A549 (cell line): ENCODE data around the gene FNDC3A. TPM values are rescaled to one million over a fixed set of nuclear protein-coding genes. Genes with fewer than 3 reads are reported as not detected.
A peak's percentile ranks its signal among the peaks of the same experiment; 100 is the strongest.
"Not testable (repeated sequence)": the region's sequence is repeated elsewhere in the genome, so short reads cannot be mapped to it uniquely, and the experiment has no call there.

Experiments
- ATAC-seq, 2 experiments: fragments of 200-7000 bp in 1 of 2; fragments of >200 bp in 1 of 2; cut with Nextera tagmentation in 1 of 2; cut with Tn5 transposase in 1 of 2; 3 replicates each; pipeline versions ENCODE4 v1.8.0 to v1.9.1; 2018 to 2020; ENCODE audit warnings: mild to moderate bottlenecking in 1 of 2, moderate library complexity in 1 of 2
- CTCF ChIA-PET: fragments of 300-600 bp; sonication (Branson Sonifier 250); formaldehyde crosslinking; extraction: SDS; loops from one replicate; lab custom pipeline; 2021; ENCODE audit warnings: antibody characterized with exemption, inconsistent platforms; lab: Yijun Ruan, JAX
- POLR2A ChIA-PET: fragments of 350-600 bp; formaldehyde crosslinking; extraction: SDS; loops from one replicate; lab custom pipeline; 2021; ENCODE audit warnings: antibody characterized with exemption, inconsistent platforms; lab: Yijun Ruan, JAX
- DNase-seq, 2 experiments: peaks; one replicate each; pipeline versions ENCODE4 v3.0.0 to v3.0.0-alpha.2; 2011 to 2016; ENCODE audit warnings: low read depth in 1 of 2, low spot score in 1 of 2
- FAIRE-seq: peaks from 2 replicates; lab custom pipeline; 2011; peaks lifted over from hg19 to GRCh38; lab: Jason Lieb, UNC
- H3K27ac ChIP-seq, 2 experiments: fragments of >200 bp; sonication (Bioruptor Twin); formaldehyde crosslinking; 3 replicates each; pipeline ENCODE4 v1.5.1; 2016 to 2017
- H3K4me1 ChIP-seq: fragments of >200 bp; sonication (Bioruptor Twin); formaldehyde crosslinking; 3 replicates; pipeline ENCODE4 v1.6.1; 2016
- H3K4me2 ChIP-seq: fragments of >200 bp; sonication (Bioruptor Twin); formaldehyde crosslinking; 3 replicates; pipeline ENCODE4 v1.6.1; 2016
- H3K4me3 ChIP-seq: fragments of >200 bp; sonication (Bioruptor Twin); formaldehyde crosslinking; 3 replicates; pipeline ENCODE4 v1.5.1; 2016
- H3K9me3 ChIP-seq: fragments of >200 bp; sonication (Bioruptor Twin); formaldehyde crosslinking; 3 replicates; pipeline ENCODE4 v1.6.1; 2016
- CBX2 ChIP-seq: fragments of 200-600 bp; sonication (generic); IDR thresholded peaks from 2 replicates; pipeline ENCODE4 v1.6.1; 2016; ENCODE audit warnings: low read depth, mild to moderate bottlenecking, borderline replicate concordance
- E2F6 ChIP-seq: IDR thresholded peaks from 2 replicates; pipeline ENCODE4 v1.6.1; 2012; ENCODE audit warnings: low read depth, borderline replicate concordance
- EHF ChIP-seq: fragments of 250-450 bp; sonication (Bioruptor Pico); IDR thresholded peaks from 2 replicates; pipeline ENCODE4 v1.5.0; 2020; ENCODE audit warnings: mild to moderate bottlenecking
- EP300 ChIP-seq, 2 experiments: fragments of >200 bp; sonication (Bioruptor Twin); formaldehyde crosslinking; IDR thresholded peaks; 2 replicates in 1 of 2; 3 replicates in 1 of 2; pipeline ENCODE4 v1.6.1; 2016 to 2017
- ESRRA ChIP-seq: fragments of 150-350 bp; IDR thresholded peaks from 2 replicates; pipeline ENCODE4 v1.6.1; 2014; ENCODE audit warnings: mild to moderate bottlenecking, low read length, borderline replicate concordance
- FOSL2 ChIP-seq, 2 experiments: fragments of 450-650 bp in 1 of 2; fragments of >200 bp in 1 of 2; sonication (Bioruptor Twin) in 1 of 2; formaldehyde crosslinking; IDR thresholded peaks; 2 replicates each; pipeline versions ENCODE4 v1.5.0 to v1.6.1; 2016 to 2020; ENCODE audit warnings: mild to moderate bottlenecking in 1 of 2, moderate library complexity in 1 of 2
- HOXA7 ChIP-seq: fragments of 250-450 bp; sonication (Bioruptor Pico); IDR thresholded peaks from 2 replicates; pipeline ENCODE4 v1.5.0; 2020; ENCODE audit warnings: mild to moderate bottlenecking, moderate library complexity
- PHF8 ChIP-seq: fragments of 200-600 bp; sonication (generic); IDR thresholded peaks from 2 replicates; pipeline ENCODE4 v1.6.1; 2016; ENCODE audit warnings: low read depth, mild to moderate bottlenecking, antibody characterized with exemption, moderate library complexity, borderline replicate concordance
- RNF2 ChIP-seq: fragments of 200-600 bp; sonication (generic); IDR thresholded peaks from 2 replicates; pipeline ENCODE4 v1.6.1; 2016; ENCODE audit warnings: low read depth, mild to moderate bottlenecking, antibody characterized with exemption, moderate library complexity, borderline replicate concordance
- SREBF2 ChIP-seq: fragments of 450-650 bp; IDR thresholded peaks from 2 replicates; pipeline ENCODE4 v1.6.1; 2014; ENCODE audit warnings: mild to moderate bottlenecking, moderate library complexity
- TP53 ChIP-seq: fragments of 250-450 bp; sonication (Bioruptor Pico); IDR thresholded peaks from 2 replicates; pipeline ENCODE4 v1.5.0; 2021; ENCODE audit warnings: mild to moderate bottlenecking, moderate library complexity
- ZNF302 ChIP-seq: fragments of 250-450 bp; sonication (Bioruptor Pico); IDR thresholded peaks from 2 replicates; pipeline ENCODE4 v1.9.0; 2021; ENCODE audit warnings: inconsistent platforms, mild to moderate bottlenecking, moderate library complexity
- WGBS: methylation state at CpG from one replicate; pipeline ENCODE4 v1.1.6; 2017; ENCODE audit errors: missing lambda C conversion rate; 5-methylcytosine and 5-hydroxymethylcytosine counted together
- polyA plus RNA-seq, 4 experiments: library from polyadenylated mRNA; depleted of rRNA in 3 of 4; stranded (reverse); fragments of >200 nt; fragmentation: RNase III in 1 of 4; extraction: RNeasy Plus Mini Kit Qiagen cat#74134 plus additional on column Dnase treatment in 1 of 4; gene quantifications; 2 replicates in 3 of 4; 3 replicates in 1 of 4; pipeline ENCODE4 v1.2.3, GENCODE V29; 2011 to 2017
- TF ChIP-seq, protein P1 (sequence below): fragments of 450-650 bp; IDR thresholded peaks from 2 replicates; pipeline ENCODE4 v1.6.1; 2014; ENCODE audit warnings: antibody characterized with exemption

Gene FNDC3A
- polyA plus RNA-seq, 2 of the 4 experiments (the other 2 are of a cell fraction) = 16.0 to 32.6 TPM

DNA sequence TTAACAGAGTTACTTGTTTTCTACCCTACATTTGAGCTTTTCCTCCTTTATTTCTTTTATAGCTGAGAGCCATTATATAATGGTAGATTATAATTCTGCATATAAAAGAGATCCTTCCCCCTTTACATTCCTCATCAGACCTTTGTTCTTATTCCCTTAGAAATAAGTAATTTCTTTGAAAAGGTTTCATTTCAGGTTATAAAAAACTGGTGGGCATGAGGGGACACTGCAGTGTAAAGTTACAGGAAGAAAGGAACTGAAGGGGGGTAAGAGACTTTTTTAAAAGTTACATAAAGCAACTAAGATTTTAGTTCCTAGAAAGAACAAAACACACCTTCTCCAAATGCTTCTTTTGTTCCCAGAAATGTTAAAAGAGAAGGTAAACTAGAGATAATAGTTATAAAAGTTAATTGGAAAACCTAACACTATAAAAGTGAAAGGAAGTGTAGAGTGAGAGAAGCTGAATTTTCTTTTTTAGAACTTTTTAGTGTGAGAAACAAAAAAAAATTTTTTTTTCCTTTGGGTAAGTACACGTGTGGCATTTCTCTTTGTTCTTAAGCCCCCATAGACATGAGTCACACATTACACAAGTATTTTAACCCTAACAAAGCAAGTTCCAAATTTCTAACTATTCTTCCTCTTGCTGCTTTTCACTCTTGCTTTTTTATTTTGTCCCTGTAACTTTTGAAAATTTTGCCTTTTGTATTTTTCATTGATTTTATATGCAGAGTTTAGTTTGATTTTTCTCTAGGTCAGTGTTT lies 138.0 kb downstream of the FNDC3A start:
- Histone ChIP-seq H3K27ac (peak overlapping the region; percentile 17 to 48; a peak in 4 of 6 replicates), H3K4me1 (peaks cover 26% of the 10 kb centered on the region; the same call in 2 of the 3 replicates), H3K4me2 (peak overlapping the region; percentile 67), H3K4me3 (no peak overlapping the region), H3K9me3 (no peaks in the 10 kb centered on the region)
- DNase-seq = peak in 1 of 2 experiments; percentile 13
- ATAC-seq = no peak
- TF ChIP-seq HOXA7 (CRISPR knock-in tag) (no peak), RNF2 (no peak), FOSL2 (IDR thresholded peaks at IDR 0.05) (no peak), FOSL2 (CRISPR knock-in tag; IDR thresholded peaks at IDR 0.05) (peak; percentile 40; the same call in 1 of the 2 replicates)
- CTCF ChIA-PET = no interaction called here
- POLR2A ChIA-PET = no interaction called here
- 11% methylated on average over 1 of the region's 1 CpG for WGBS
- FAIRE-seq = no peak

- Histone ChIP-seq H3K4me3 (no peak overlapping the region), H3K4me1 (peaks cover 19% of the 10 kb centered on the region; the same call in 2 of the 3 replicates), H3K4me2 (no peak overlapping the region), H3K9me3 (no peaks in the 10 kb centered on the region), H3K27ac (no peak overlapping the region)
- no peak for TF ChIP-seq EHF (CRISPR knock-in tag)
- TF ChIP-seq EP300 (IDR thresholded peaks at IDR 0.05) = no peak
- TF ChIP-seq ESRRA = no peak
- no peak for TF ChIP-seq PHF8
- no peak for FAIRE-seq
- DNase-seq = no peak
- ChIA-PET POLR2A (no interaction called here), CTCF (interaction anchor here (1.0 kb wide), 1 partner anchor 15 kb away, joined by 3 read pairs; no protein-coding TSS in a partner anchor)
- WGBS = 98% methylated on average over 2 of the region's 2 CpGs
- ATAC-seq = no peak
These were observed 141.2 kb downstream of the FNDC3A start for GRCh38 chr13:49116873-49117272.

- FAIRE-seq, DNase-seq, H3K4me2 ChIP-seq, ATAC-seq, H3K27ac ChIP-seq, H3K4me3 ChIP-seq, H3K9me3 ChIP-seq, H3K4me1 ChIP-seq, POLR2A ChIA-PET: not testable (repeated sequence)
- 100% methylated on average over 3 of the region's 6 CpGs for WGBS
- CTCF ChIA-PET = interaction anchor here (1.1 kb wide), 1 partner anchor 27 kb away, joined by 4 read pairs; no protein-coding TSS in a partner anchor
These were observed 142.7 kb downstream of the FNDC3A start for GRCh38 chr13:49118455-49118854.

- no peak for TF ChIP-seq TP53 (CRISPR knock-in tag)
- H3K4me3 ChIP-seq = no peak overlapping the region
- ChIA-PET POLR2A (no interaction called here), CTCF (interaction anchor here (1.2 to 1.6 kb wide), 2 partner anchors 28 to 156 kb away, joined by 3 to 5 read pairs; no protein-coding TSS in a partner anchor)
- H3K9me3 ChIP-seq = no peaks in the 10 kb centered on the region
- FAIRE-seq (no peak), DNase-seq (no peak), ATAC-seq (no peak)
- WGBS = 87% methylated on average over 5 of the region's 5 CpGs
- H3K4me1 ChIP-seq = no peaks in the 10 kb centered on the region
- no peak overlapping the region for H3K4me2 ChIP-seq
- no peak overlapping the region for H3K27ac ChIP-seq
These were observed 149.1 kb downstream of the FNDC3A start for GRCh38 chr13:49124693-49125304.

DNA sequence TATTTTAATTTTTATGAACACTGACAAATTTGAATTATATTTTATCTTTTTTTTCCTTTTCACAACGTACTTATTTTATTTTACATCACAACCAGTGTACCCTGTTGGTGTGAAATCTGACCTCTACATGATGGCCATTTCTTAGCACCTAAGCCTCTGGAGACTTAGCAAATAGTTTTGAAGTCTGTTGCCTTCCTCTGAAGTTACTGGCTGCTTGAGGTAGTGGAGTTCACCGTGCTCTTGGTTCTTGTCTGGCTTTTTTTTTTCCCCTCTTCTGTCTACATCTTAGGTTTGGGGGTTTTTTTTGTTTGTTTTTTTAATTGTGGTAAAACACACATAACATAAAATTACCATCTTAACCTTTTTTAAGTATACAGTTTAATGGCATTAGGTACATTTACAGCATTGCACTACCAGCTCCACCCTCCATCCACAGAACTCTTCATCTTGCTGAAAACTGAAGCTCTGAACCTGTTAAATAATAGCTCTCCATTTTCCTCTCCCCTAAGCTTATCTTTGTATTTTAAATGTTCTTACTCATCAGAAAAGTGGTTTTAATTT lies 150.3 kb downstream of the FNDC3A start:
- Histone ChIP-seq H3K9me3 (no peaks in the 10 kb centered on the region), H3K27ac (no peak overlapping the region), H3K4me3 (no peak overlapping the region), H3K4me1 (no peaks in the 10 kb centered on the region), H3K4me2 (no peak overlapping the region)
- TF ChIP-seq E2F6 (no peak), EP300 (IDR thresholded peaks at IDR 0.05) (no peak), SREBF2 (no peak), CBX2 (no peak), RNF2 (no peak), ZNF302 (CRISPR knock-in tag) (no peak)
- TF ChIP-seq, protein P1, sequence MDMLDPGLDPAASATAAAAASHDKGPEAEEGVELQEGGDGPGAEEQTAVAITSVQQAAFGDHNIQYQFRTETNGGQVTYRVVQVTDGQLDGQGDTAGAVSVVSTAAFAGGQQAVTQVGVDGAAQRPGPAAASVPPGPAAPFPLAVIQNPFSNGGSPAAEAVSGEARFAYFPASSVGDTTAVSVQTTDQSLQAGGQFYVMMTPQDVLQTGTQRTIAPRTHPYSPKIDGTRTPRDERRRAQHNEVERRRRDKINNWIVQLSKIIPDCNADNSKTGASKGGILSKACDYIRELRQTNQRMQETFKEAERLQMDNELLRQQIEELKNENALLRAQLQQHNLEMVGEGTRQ = no peak
- 48% methylated on average over 2 of the region's 2 CpGs for WGBS
- ATAC-seq = no peak
- ChIA-PET CTCF (interaction anchor here (1.6 kb wide), 1 partner anchor 29 kb away, joined by 3 read pairs; no protein-coding TSS in a partner anchor), POLR2A (no interaction called here)
- no peak for FAIRE-seq
- no peak for DNase-seq
